ENCODE results near the gene LCOR.

DNA sequence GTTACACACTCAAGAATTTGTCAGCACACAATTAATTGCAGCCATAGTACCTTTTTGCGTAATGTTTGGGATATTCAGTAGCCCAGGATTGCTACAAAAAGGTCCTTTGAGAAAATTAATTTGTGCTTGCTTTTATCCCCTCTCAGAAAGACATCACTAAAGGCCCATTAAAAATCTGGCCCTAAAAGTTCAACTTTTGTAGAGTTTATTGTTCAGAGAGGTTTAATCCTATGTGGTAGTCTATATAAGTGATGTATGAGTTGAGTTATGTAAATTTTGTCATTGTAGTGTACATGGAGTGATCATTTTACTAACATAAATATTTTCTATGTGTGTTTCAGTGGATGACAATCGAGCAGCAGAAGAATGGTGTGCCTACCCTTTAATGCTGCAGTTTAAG lies 126.0 kb downstream of the LCOR start:
- TF ChIP-seq, protein P1, sequence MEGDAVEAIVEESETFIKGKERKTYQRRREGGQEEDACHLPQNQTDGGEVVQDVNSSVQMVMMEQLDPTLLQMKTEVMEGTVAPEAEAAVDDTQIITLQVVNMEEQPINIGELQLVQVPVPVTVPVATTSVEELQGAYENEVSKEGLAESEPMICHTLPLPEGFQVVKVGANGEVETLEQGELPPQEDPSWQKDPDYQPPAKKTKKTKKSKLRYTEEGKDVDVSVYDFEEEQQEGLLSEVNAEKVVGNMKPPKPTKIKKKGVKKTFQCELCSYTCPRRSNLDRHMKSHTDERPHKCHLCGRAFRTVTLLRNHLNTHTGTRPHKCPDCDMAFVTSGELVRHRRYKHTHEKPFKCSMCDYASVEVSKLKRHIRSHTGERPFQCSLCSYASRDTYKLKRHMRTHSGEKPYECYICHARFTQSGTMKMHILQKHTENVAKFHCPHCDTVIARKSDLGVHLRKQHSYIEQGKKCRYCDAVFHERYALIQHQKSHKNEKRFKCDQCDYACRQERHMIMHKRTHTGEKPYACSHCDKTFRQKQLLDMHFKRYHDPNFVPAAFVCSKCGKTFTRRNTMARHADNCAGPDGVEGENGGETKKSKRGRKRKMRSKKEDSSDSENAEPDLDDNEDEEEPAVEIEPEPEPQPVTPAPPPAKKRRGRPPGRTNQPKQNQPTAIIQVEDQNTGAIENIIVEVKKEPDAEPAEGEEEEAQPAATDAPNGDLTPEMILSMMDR (IDR thresholded peaks at IDR 0.05) = no peak
- TF ChIP-seq ZNF232 (CRISPR knock-in tag; IDR thresholded peaks at IDR 0.05) = no peak
- TF ChIP-seq, protein P2, sequence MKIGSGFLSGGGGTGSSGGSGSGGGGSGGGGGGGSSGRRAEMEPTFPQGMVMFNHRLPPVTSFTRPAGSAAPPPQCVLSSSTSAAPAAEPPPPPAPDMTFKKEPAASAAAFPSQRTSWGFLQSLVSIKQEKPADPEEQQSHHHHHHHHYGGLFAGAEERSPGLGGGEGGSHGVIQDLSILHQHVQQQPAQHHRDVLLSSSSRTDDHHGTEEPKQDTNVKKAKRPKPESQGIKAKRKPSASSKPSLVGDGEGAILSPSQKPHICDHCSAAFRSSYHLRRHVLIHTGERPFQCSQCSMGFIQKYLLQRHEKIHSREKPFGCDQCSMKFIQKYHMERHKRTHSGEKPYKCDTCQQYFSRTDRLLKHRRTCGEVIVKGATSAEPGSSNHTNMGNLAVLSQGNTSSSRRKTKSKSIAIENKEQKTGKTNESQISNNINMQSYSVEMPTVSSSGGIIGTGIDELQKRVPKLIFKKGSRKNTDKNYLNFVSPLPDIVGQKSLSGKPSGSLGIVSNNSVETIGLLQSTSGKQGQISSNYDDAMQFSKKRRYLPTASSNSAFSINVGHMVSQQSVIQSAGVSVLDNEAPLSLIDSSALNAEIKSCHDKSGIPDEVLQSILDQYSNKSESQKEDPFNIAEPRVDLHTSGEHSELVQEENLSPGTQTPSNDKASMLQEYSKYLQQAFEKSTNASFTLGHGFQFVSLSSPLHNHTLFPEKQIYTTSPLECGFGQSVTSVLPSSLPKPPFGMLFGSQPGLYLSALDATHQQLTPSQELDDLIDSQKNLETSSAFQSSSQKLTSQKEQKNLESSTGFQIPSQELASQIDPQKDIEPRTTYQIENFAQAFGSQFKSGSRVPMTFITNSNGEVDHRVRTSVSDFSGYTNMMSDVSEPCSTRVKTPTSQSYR (CRISPR knock-in tag; IDR thresholded peaks at IDR 0.05) = no peak
